ENCODE data around the gene MOSMO.
"Not testable (repeated sequence)": the region's sequence is repeated elsewhere in the genome, so short reads cannot be mapped to it uniquely, and the experiment has no call there.

The MOSMO gene

GRCh38 chr16:22092143-22092933 lies 84.4 kb downstream of the MOSMO start, which contains the start of gene VWA3A:
Gene VWA3A (plus strand): TSS chr16:22092541. CDS start chr16:22092638, 97 bp downstream.
- DNase-seq (ENCODE audit: low read depth in 2 of 2) = no peak

- no peak for DNase-seq (ENCODE audit: low read depth in 2 of 2)
Observed at GRCh38 chr16:22093331-22093730, 85.4 kb downstream of the MOSMO start.

- no peak for DNase-seq (ENCODE audit: low read depth in 2 of 2)
Observed at GRCh38 chr16:22093996-22094395, 86.1 kb downstream of the MOSMO start.

- DNase-seq (ENCODE audit: low read depth in 2 of 2) = no peak
Observed at GRCh38 chr16:22098405-22099255, 90.7 kb downstream of the MOSMO start.

GRCh38 chr16:22099256-22099975 lies 91.5 kb downstream of the MOSMO start:
- DNase-seq (ENCODE audit: low read depth in 2 of 2) = no peak

GRCh38 chr16:22103441-22103840 lies 95.5 kb downstream of the MOSMO start:
- DNase-seq (ENCODE audit: low read depth in 2 of 2) = no peak

- no peak for DNase-seq (ENCODE audit: low read depth in 2 of 2)
Observed at GRCh38 chr16:22109258-22109898, 101.5 kb downstream of the MOSMO start.

- not testable (repeated sequence) for DNase-seq (ENCODE audit: low read depth in 2 of 2)
Observed at GRCh38 chr16:22111629-22112028, 103.7 kb downstream of the MOSMO start.

- DNase-seq (ENCODE audit: low read depth in 2 of 2) = no peak
Observed at GRCh38 chr16:22116095-22116700, 108.3 kb downstream of the MOSMO start.

- DNase-seq (ENCODE audit: low read depth in 2 of 2) = no peak
Observed at GRCh38 chr16:22117609-22118008, 109.7 kb downstream of the MOSMO start.

- no peak for DNase-seq (ENCODE audit: low read depth in 2 of 2)
Observed at GRCh38 chr16:22120440-22120839, 112.5 kb downstream of the MOSMO start.

- no peak for DNase-seq (ENCODE audit: low read depth in 2 of 2)
Observed at GRCh38 chr16:22122239-22122638, 114.3 kb downstream of the MOSMO start.

GRCh38 chr16:22123146-22123545 lies 115.2 kb downstream of the MOSMO start:
- no peak for DNase-seq (ENCODE audit: low read depth in 2 of 2)

- DNase-seq (ENCODE audit: low read depth in 2 of 2) = no peak
Observed at GRCh38 chr16:22123759-22124490, 116.0 kb downstream of the MOSMO start.

- no peak for DNase-seq (ENCODE audit: low read depth in 2 of 2)
Observed at GRCh38 chr16:22124583-22125284, 116.8 kb downstream of the MOSMO start.

GRCh38 chr16:22126037-22126558 lies 118.2 kb downstream of the MOSMO start:
- DNase-seq (ENCODE audit: low read depth in 2 of 2) = no peak

GRCh38 chr16:22128537-22128936 lies 120.6 kb downstream of the MOSMO start:
- DNase-seq (ENCODE audit: low read depth in 2 of 2) = not testable (repeated sequence)

- no peak for DNase-seq (ENCODE audit: low read depth in 2 of 2)
Observed at GRCh38 chr16:22130528-22130927, 122.6 kb downstream of the MOSMO start.

GRCh38 chr16:22132801-22133200 lies 124.9 kb downstream of the MOSMO start:
- DNase-seq (ENCODE audit: low read depth in 2 of 2) = no peak
